Immature natural killer cell (primary cell): ENCODE measurements around the gene TEX13C. TPM values are rescaled to one million over a fixed set of nuclear protein-coding genes. Genes with fewer than 3 reads are reported as not detected.
"Not testable (repeated sequence)": the region's sequence is repeated elsewhere in the genome, so short reads cannot be mapped to it uniquely, and the experiment has no call there.

Experiments used
- DNase-seq, 3 donors: peaks; one replicate each; pipeline ENCODE4 v3.0.0; 2022; ENCODE audit warnings: mixed read lengths in 1 of 3
- H3K27ac Mint-ChIP-seq, 6 donors: one replicate each; pipeline ENCODE4 v1.8.0; 2020; ENCODE audit warnings: mixed read lengths in 6 of 6, mild to moderate bottlenecking in 5 of 6, inconsistent platforms in 4 of 6, moderate library complexity in 3 of 6
- H3K27me3 Mint-ChIP-seq, 3 donors: one replicate each; pipeline ENCODE4 v1.8.0; 2020 to 2021; ENCODE audit warnings: low read depth in 3 of 3, mild to moderate bottlenecking in 3 of 3, mixed read lengths in 3 of 3, moderate library complexity in 3 of 3, inconsistent platforms in 1 of 3
- H3K36me3 Mint-ChIP-seq, 3 donors: one replicate each; pipeline ENCODE4 v1.8.0; 2020; ENCODE audit warnings: mixed read lengths in 3 of 3, inconsistent platforms in 2 of 3, mild to moderate bottlenecking in 2 of 3
- H3K4me1 Mint-ChIP-seq, 2 donors: one replicate each; pipeline ENCODE4 v1.8.0; 2020; ENCODE audit warnings: inconsistent platforms in 2 of 2, mild to moderate bottlenecking in 2 of 2, mixed read lengths in 2 of 2, moderate library complexity in 1 of 2
- H3K4me3 Mint-ChIP-seq, 5 donors: one replicate each; pipeline ENCODE4 v1.8.0; 2020; ENCODE audit warnings: mild to moderate bottlenecking in 5 of 5, mixed read lengths in 5 of 5, inconsistent platforms in 3 of 5, moderate library complexity in 3 of 5
- H3K9me3 Mint-ChIP-seq, 6 donors: one replicate each; pipeline ENCODE4 v1.8.0; 2020; ENCODE audit warnings: mild to moderate bottlenecking in 6 of 6, mixed read lengths in 6 of 6, inconsistent platforms in 4 of 6, moderate library complexity in 3 of 6
- polyA plus RNA-seq, 3 donors: library from polyadenylated mRNA; unstranded; fragments of 300-500 nt; fragmentation: Illumina TruSeq; gene quantifications; one replicate each; pipeline ENCODE4 v1.2.3, GENCODE V29; 2021

Gene TEX13C
- not detected for polyA plus RNA-seq

DNA sequence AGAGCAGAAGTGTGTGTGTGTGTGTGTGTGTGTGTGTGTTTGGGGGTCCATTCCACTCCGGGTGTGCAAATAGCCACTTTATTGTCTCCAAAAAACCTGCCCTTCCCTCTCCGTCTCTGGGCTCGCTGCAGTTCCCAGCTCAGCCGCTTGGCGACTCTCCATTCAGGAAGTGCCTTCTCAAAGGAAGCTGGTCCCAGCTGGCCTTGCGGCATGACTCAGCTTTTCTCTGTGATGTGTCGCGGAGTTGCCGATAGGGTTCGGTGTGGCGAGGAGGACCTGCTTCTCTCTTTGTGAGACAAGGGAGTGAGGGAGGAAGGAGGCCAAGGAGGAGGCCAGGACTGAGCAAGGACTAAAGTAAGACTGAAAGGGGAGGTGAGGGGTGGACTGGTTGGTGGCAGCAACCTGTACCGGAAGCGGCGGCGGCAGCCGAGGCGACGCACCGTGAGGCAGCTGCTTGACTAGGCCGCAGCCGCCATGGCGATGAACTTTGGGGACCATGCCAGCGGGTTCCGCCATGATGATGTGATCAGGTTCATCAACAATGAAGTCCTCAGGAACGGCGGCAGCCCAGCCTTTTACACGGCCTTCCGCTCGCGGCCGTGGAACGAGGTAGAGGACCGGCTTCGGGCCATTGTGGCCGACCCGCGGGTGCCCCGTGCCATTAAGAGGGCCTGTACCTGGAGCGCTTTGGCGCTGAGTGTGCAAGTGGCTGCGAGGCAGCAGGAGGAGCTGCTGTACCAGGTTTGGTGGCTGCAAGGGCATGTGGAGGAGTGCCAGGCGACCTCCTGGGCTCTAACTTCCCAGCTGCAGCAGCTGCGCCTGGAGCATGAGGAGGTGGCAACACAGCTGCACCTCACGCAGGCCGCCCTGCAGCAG lies at the start of gene TEX13C:
TEX13C (plus strand) TSS at position 226 of the 876 bp plus-strand sequence; CDS start at position 475, 249 bp downstream.
- no peaks in the 10 kb centered on the region for H3K36me3 Mint-ChIP-seq
- H3K9me3 Mint-ChIP-seq: peaks cover 0 to 3% (median 0%) of the 10 kb centered on the region in 6 donors
- DNase-seq: no peak
- H3K27me3 Mint-ChIP-seq: peaks cover 0 to 3% (median 2%) of the 10 kb centered on the region in 3 donors
- H3K4me3 Mint-ChIP-seq: no peak within 1 kb of the TSS
- H3K27ac Mint-ChIP-seq: no peak within 1 kb of the TSS
- no peaks in the 10 kb centered on the region for H3K4me1 Mint-ChIP-seq

DNA sequence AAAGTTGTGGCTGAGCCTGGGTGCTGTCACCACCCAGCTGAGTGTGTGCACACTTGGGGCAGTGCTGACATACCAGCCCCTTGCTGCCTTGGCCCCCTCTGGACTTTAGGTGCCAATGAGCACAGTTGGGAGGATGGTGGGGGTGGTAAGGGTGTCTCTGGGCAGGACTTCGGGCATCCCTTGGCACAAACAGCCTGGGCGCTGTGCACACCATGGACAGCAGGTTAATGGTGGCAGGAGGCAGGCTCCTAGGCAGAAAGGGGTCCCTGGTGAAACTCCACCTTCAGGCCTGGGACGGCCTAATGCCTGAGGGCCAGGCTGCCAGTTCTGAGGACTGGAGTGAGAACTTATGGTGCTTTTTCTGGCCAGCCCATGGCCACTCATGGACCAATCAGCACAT lies 32.4 kb upstream of the TEX13C start:
- Mint-ChIP-seq H3K4me1 (no peaks in the 10 kb centered on the region), H3K27ac (no peak overlapping the region), H3K27me3 (peaks cover 0 to 2% (median 0%) of the 10 kb centered on the region in 3 donors), H3K9me3 (peaks cover 0 to 3% (median 0%) of the 10 kb centered on the region in 6 donors), H3K4me3 (no peak overlapping the region), H3K36me3 (no peaks in the 10 kb centered on the region)
- DNase-seq: no peak

DNA sequence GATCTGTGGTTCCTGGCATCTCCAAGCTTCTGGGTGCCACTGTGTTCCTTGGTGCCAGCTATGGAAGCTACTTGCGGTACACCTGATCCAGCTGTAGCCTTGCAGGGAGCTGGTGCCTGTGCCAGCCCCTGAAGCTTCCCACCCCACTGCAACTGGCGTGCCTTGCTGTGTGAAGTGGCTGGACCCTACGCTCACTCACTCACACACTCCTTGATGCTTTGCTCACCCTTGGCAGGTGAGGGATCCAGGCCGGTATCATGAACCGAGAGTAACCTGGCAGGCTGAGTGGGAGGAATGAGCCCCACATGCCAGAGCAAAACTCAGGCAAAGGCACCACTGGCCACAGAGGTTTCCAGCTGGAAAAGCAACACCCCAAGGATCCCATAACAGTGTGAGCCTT lies 31.3 kb upstream of the TEX13C start:
- Mint-ChIP-seq H3K4me1 (no peaks in the 10 kb centered on the region), H3K27me3 (peaks cover 0 to 2% (median 0%) of the 10 kb centered on the region in 3 donors), H3K4me3 (no peak overlapping the region), H3K9me3 (peaks cover 0 to 2% (median 0%) of the 10 kb centered on the region in 6 donors), H3K36me3 (no peaks in the 10 kb centered on the region), H3K27ac (no peak overlapping the region)
- DNase-seq: no peak

DNA sequence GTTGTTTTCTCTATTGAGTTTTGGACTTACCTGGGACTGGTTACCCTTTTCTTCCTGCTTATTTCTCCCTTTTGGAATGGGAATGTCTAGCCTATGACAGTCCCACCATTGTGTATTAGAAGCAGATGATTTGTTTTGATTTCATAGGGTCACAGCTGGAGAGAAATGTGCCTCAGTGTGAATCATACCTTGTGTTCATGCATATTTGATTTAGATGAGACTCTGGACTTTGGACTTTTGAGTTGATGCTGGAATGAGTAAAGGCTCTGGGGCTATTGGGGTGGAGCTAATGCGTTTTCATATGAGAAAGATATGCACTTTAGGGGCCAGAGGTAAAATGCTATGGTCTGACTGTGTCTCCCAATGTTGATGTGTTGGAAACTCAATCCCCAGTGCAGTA lies 30.5 kb upstream of the TEX13C start:
- no peak for DNase-seq
- no peak overlapping the region for H3K27ac Mint-ChIP-seq
- no peaks in the 10 kb centered on the region for H3K36me3 Mint-ChIP-seq

DNA sequence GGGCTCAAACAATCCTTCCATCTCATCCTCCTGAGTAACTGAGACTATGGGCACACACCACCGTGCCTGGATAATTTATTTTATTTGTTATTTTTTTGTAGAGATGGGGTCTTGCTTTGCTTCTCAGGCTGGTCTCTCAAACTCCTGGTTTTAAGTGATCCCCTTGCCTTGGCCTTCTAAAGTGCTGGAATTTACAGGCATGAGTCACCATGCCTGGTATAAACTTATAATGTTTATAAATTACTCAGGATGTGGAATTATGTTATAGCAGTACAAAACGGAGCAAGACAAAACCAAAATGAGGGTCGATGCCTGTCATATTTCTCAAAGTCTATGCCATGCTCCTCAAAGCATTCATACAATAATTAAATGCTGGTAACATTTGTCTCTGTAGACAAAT lies 29.8 kb upstream of the TEX13C start:
- peaks cover 0 to 2% (median 0%) of the 10 kb centered on the region in 6 donors for H3K9me3 Mint-ChIP-seq
- H3K27me3 Mint-ChIP-seq: peaks cover 0 to 2% (median 0%) of the 10 kb centered on the region in 3 donors
- no peak overlapping the region for H3K27ac Mint-ChIP-seq

More for the DNA sequence above, 30.5 kb upstream of the TEX13C start:
- H3K4me1 Mint-ChIP-seq: no peaks in the 10 kb centered on the region
- H3K9me3 Mint-ChIP-seq: peaks cover 0 to 2% (median 0%) of the 10 kb centered on the region in 6 donors
- peaks cover 0 to 2% (median 0%) of the 10 kb centered on the region in 3 donors for H3K27me3 Mint-ChIP-seq
- H3K4me3 Mint-ChIP-seq: no peak overlapping the region

DNA sequence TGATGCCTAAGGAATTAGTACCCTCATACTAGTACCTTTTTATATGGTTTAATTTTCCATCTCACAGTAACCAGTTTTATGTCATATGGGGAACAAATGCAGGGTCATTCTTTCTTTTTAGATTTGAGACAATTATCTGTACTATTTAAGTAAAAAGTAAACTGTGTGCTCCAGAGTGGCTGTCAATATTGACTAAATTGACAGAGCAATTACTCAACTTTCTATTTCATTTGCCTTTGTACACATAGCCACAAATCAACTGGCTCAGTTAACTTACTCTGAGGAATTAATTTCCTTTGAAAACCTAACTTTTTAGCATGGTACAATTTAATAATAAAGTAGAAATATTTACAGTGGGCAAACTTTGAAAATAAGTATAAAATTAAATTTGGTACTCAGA lies 28.5 kb upstream of the TEX13C start:
- Mint-ChIP-seq H3K36me3 (no peaks in the 10 kb centered on the region), H3K4me3 (no peak overlapping the region), H3K4me1 (no peaks in the 10 kb centered on the region), H3K27ac (no peak overlapping the region), H3K9me3 (peaks cover 0 to 1% (median 0%) of the 10 kb centered on the region in 6 donors), H3K27me3 (peaks cover 0 to under 1% (median 0%) of the 10 kb centered on the region in 3 donors)
- DNase-seq: no peak

More for the DNA sequence above, 29.8 kb upstream of the TEX13C start:
- Mint-ChIP-seq H3K36me3 (no peaks in the 10 kb centered on the region), H3K4me1 (no peaks in the 10 kb centered on the region), H3K4me3 (no peak overlapping the region)
- no peak for DNase-seq

DNA sequence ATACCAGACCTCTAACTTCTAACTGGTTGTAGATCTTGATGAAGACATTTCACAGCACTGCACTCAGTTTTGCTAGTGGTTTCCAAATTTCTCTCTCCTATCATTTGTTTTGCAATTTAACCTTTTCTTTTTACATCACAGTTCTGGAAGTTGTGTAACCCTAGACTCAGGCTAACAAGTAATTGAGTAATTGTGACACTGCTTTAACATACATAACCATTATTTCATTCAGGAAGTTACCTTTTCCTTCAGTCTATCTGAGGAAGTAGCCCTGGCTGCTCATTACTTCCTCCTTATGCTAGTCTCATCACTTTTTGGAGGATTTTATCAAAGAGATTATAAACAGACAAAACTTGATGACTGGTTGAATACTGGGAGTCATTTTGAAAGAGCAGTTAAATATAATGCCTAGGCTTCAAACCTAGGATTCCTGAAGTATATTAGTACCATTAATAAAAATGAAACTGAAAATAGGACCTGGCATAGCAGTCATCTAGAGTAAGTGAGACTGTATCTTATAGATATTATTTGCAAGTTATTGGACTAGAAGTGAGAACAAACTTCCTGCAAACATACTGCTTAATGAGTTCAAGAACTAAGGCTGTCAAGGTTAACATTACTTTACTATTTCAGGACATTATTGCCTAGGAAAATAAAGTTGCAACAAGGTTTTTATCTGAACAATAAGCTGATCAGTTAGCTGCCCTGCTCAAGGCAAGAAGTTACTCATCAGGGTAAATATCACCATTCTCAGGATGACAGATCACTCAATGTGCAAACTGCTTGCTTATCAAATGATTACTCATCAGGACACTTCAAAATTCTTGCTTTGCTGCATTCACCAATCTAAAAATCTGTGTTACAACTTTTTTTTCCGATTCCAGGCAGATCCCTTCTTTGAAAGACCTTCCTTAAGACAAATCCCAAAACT lies 25.6 kb upstream of the TEX13C start:
- Mint-ChIP-seq H3K27me3 (no peaks in the 10 kb centered on the region), H3K4me1 (no peaks in the 10 kb centered on the region), H3K27ac (peak overlapping the region in 2 of 6 donors; percentile 0 to 2), H3K4me3 (peak overlapping the region in 1 of 5 donors; percentile 29), H3K36me3 (no peaks in the 10 kb centered on the region), H3K9me3 (no peaks in the 10 kb centered on the region)
- DNase-seq: no peak

DNA sequence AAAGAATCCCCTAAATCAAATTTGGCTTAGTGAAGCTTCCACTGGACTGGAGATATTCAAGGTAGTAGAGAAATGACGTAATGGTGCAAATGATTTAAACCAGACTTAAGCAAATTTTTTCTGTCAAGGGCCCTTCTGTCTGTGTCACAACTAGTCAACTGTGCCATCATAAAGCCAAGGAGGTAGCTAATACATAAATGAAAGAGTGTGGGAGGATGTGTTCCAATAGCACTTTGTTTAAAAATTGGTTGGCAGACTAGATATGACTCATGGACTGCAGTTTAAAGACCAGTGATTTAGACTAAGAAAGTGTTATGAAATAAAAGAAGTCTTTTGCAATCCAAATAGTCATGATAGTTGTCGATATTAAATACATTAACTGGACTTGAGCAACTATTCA lies 24.3 kb upstream of the TEX13C start:
- H3K9me3 Mint-ChIP-seq: no peaks in the 10 kb centered on the region
- no peak overlapping the region for H3K27ac Mint-ChIP-seq
- no peaks in the 10 kb centered on the region for H3K4me1 Mint-ChIP-seq
- no peaks in the 10 kb centered on the region for H3K36me3 Mint-ChIP-seq
- H3K27me3 Mint-ChIP-seq: no peaks in the 10 kb centered on the region
- DNase-seq: no peak
- peak overlapping the region in 1 of 5 donors; percentile 29 for H3K4me3 Mint-ChIP-seq

DNA sequence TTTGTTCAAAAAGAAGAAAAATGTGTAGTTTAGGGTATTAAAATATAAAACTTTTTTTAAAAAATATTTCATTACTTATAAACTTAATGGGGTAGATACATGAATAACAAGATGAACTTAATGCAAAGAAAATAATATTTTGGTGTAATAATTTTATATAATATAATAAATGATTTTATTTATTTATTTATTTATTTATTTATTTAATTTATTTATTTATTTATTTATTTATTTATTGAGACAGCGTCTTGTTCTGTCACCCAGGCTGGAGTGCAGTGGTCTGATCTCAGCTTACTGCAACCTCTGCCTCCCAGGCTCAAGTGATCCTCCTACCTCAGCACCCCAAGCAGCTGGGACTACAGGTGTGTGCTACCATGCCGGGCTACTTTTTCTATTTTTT lies 20.8 kb upstream of the TEX13C start:
- H3K27me3 Mint-ChIP-seq: no peaks in the 10 kb centered on the region
- no peak overlapping the region for H3K27ac Mint-ChIP-seq
- DNase-seq: no peak
- no peaks in the 10 kb centered on the region for H3K36me3 Mint-ChIP-seq
- H3K4me3 Mint-ChIP-seq: no peak overlapping the region
- no peaks in the 10 kb centered on the region for H3K9me3 Mint-ChIP-seq
- H3K4me1 Mint-ChIP-seq: no peaks in the 10 kb centered on the region

DNA sequence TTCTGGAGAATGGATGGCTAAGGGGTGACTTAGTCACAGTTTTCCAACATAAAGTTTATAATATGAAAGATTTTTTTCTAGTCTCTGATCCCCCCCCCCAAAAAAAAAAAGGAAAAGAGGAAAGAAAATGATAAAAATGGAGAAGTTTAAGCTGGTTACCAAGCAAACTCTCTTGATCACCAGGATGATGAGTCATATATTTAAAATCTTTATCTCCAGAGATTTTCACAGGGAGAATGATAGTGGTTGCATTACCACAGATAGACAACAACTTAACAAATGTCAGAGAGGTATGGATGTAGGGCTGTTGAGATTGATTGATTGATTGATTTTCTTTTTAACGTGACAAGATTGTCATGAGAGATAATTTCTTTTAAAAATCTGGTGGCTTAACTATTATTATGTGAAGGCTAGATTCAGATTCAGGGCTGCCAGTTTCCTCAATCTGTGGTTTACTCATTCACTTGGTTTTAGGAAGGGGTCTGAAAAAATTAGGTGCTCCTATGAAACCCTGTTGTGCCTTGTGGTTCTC lies 13.3 kb upstream of the TEX13C start:
- H3K27me3 Mint-ChIP-seq: peaks cover 2 to 3% (median 2%) of the 10 kb centered on the region in 3 donors
- no peaks in the 10 kb centered on the region for H3K36me3 Mint-ChIP-seq
- no peak for DNase-seq
- no peaks in the 10 kb centered on the region for H3K4me1 Mint-ChIP-seq
- H3K4me3 Mint-ChIP-seq: no peak overlapping the region
- no peak overlapping the region for H3K27ac Mint-ChIP-seq
- H3K9me3 Mint-ChIP-seq: no peaks in the 10 kb centered on the region

DNA sequence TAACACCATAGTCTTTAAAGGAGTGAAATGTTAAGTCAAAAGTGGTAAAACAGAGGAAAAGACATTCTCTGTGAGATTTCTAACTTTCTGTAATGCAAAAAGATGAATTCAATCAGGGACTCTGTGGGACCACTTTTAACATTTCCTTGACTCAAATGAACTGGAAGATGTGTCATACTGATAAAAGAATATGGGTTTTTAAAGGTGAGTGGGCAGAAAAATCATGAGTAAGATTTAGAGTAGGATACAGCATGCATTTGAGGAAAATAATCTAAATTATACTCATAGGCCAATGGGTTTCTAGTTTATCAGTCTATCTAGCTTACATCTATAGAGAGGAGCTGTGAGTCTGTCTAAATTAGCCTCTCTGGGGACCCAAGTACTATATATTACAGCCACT lies 11.0 kb upstream of the TEX13C start:
- H3K27ac Mint-ChIP-seq: no peak overlapping the region
- DNase-seq: no peak
- H3K36me3 Mint-ChIP-seq: no peaks in the 10 kb centered on the region
- H3K9me3 Mint-ChIP-seq: no peaks in the 10 kb centered on the region
- no peak overlapping the region for H3K4me3 Mint-ChIP-seq
- peaks cover 2 to 3% (median 2%) of the 10 kb centered on the region in 3 donors for H3K27me3 Mint-ChIP-seq
- no peaks in the 10 kb centered on the region for H3K4me1 Mint-ChIP-seq

DNA sequence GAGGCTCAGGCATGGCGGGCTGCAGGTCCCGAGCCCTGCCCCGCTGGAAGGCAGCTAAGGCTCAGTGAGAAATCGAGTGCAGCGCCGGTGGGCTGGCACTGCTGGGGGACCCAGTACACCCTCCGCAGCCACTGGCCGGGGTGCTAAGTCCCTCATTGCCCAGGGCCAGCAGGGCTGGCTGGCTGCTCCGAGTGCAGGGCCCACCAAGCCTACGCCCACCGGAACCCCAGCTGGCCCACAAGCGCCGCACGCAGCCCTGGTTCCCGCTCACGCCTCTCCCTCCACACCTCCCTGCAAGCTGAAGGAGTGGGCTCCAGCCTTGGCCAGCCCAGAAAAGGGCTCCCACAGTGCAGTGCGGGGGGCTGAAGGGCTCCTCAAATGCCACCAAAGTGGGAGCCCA lies 505 bp upstream of the TEX13C start:
- not testable (repeated sequence) for H3K27ac Mint-ChIP-seq, H3K4me3 Mint-ChIP-seq, H3K27me3 Mint-ChIP-seq, H3K36me3 Mint-ChIP-seq, H3K4me1 Mint-ChIP-seq, DNase-seq, H3K9me3 Mint-ChIP-seq

DNA sequence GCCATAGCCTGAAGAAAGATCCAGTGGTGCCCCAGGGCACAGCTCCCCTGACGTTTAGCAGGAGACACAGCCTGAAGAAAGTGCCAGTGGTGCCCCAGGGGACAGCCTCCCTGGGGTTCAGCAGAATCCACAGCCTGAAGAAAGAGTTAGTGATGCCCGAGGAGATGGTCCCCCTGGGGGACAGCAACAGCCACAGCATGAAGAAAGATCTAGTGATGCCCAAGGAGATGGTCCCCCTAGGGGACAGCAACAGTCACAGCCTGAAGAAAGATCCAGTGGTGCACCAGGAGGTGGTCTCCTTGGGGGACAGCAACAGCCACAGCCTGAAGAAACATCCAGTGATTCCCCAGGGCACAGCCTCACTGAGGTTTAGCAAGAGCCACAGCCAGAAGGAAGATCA lies 2.8 kb downstream of the TEX13C start:
- H3K36me3 Mint-ChIP-seq: no peaks in the 10 kb centered on the region

DNA sequence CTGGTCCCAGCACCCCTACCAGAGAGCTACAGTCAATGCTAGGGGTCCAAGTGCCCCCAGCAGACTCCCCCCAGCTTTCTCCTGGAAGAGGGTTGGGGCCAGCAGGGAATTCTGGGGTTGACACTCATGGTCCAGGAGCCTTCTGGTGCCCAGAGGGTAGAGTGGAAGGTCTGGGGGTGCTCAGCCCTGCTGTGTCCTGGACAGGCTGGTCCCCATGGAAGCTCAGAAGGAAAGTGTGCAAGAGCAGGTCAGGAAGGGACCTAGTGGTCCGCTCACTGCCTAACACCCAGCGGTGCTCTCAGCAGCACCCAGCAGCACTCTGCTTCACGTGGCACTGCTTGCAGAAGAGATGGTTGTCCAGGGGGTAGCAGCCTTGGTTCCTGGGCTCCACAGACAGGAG lies 6.9 kb downstream of the TEX13C start:
- H3K27ac Mint-ChIP-seq: no peak overlapping the region
- no peak for DNase-seq
- no peaks in the 10 kb centered on the region for H3K9me3 Mint-ChIP-seq
- H3K27me3 Mint-ChIP-seq: peaks cover 0 to 3% (median 0%) of the 10 kb centered on the region in 3 donors
- no peak overlapping the region for H3K4me3 Mint-ChIP-seq
- H3K4me1 Mint-ChIP-seq: no peaks in the 10 kb centered on the region
- no peaks in the 10 kb centered on the region for H3K36me3 Mint-ChIP-seq

More for the DNA sequence above, 2.8 kb downstream of the TEX13C start:
- DNase-seq: no peak
- Mint-ChIP-seq H3K9me3 (peaks cover 0 to 3% (median 0%) of the 10 kb centered on the region in 6 donors), H3K27me3 (peaks cover 0 to 5% (median 3%) of the 10 kb centered on the region in 3 donors), H3K27ac (no peak overlapping the region), H3K4me3 (no peak overlapping the region), H3K4me1 (no peaks in the 10 kb centered on the region)
